HT-29 (cell line): Measurements from ENCODE around the gene C3AR1. TPM values are rescaled to one million over a fixed set of nuclear protein-coding genes. Genes with fewer than 3 reads are reported as not detected.
"Not testable (repeated sequence)": the region's sequence is repeated elsewhere in the genome, so short reads cannot be mapped to it uniquely, and the experiment has no call there.

ENCODE experiments used
- DNase-seq: peaks from one replicate; pipeline ENCODE4 v3.0.0-alpha.2; 2015; ENCODE audit warnings: low spot score
- total RNA-seq: library from RNA; depleted of rRNA; stranded (reverse); fragments of >200 nt; shearing (Covaris generic); gene quantifications from 2 replicates; pipeline ENCODE4 v1.2.3, GENCODE V29; 2014; rRNA removed

Gene C3AR1
- not detected in 2 replicates for total RNA-seq

DNA sequence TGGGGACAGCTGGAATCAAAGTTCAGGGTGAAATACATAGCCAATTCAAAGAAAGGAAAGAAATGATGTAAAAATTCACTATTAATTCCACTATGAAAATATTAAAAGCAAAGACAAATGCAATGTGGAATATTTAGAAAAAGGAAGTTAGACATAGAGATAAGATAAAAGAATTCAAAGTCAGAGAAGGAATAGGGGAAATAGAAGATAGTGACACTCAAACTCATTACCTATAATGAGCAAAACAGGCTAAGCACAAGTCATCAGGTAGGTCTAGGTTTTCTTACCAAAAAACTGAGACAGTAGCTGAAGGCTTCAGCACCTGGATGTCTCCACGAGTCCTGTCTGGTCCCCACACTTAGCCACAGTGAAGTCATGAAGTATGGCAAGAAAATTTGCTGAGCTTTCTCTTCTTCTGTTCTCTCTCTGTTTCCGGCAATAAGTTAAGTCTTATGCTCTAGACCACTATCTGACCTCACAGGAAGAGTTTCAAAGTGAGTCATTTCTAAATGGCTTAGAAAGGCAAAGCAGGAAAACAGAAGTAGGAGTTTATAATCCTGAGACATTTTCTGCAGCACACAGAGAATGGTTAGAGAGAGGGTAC is at the start of gene C3AR1:
TSS of gene C3AR1 (minus strand) at position 369 of the 604 bp plus-strand sequence. CDS start 6,174 bp downstream, outside the sequence.
- no peak for DNase-seq

DNA sequence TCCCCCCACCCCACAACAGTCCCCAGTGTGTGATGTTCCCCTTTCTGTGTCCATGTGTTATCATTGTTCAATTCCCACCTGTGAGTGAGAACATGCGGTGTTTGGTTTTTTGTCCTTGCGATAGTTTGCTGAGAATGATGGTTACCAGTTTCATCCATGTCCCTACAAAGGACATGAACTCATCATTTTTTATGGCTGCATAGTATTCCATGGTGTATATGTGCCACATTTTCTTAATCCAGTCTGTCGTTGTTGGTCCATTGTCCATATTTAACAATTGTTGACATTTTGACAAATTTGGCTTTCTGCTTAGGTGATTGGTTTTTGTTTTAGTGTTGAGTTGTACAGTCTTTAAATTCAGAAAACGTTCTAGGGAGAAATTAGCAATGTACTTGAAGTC is 47.0 kb upstream of the C3AR1 start:
- DNase-seq: not testable (repeated sequence)

DNA sequence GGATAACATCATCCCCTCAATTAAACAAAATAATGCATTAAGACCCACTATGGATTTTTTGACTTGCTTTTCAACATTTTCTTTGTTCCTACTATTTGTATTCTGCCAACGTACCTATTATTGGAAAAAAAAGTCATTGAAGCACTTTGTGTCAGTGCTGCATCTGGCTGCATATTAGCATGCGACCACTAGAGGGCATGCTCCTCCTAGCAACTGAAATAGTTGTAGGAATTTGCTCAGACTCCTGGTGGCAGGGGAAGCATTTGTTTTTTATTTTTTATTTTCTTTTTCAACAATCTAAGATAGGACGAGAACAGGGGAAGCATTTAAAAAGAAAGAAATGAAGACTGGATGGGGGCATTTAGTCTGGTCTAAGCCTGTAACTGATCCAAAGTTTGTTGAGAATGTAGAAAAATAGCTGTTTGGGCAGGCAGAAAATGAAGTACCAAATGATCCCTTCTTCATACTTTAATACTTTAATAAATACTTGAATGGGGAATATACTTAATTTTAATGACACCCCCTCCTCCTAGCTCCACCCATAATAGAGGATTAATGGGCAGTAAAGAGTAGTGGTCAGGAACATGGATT is 42.7 kb upstream of the C3AR1 start:
- DNase-seq: peak; percentile 79

DNA sequence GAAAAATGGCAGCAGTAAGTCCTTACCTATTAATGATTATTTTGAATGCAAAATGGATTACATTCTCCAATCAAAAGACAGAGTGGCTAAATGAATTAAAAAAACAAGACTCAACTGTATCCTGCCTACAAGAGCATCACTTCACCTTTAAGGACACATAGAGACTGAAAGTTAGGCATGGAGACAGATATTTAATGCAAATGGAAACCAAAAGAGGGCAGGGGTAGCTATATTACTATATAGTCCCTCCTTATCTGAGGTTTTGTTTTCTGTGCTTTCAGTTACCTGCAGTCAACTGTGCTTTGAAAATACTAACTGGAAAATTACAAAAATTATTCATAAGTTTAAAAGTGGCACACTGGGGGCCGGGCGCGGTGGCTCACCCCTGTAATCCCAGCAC is 33.1 kb upstream of the C3AR1 start:
- no peak for DNase-seq

DNA sequence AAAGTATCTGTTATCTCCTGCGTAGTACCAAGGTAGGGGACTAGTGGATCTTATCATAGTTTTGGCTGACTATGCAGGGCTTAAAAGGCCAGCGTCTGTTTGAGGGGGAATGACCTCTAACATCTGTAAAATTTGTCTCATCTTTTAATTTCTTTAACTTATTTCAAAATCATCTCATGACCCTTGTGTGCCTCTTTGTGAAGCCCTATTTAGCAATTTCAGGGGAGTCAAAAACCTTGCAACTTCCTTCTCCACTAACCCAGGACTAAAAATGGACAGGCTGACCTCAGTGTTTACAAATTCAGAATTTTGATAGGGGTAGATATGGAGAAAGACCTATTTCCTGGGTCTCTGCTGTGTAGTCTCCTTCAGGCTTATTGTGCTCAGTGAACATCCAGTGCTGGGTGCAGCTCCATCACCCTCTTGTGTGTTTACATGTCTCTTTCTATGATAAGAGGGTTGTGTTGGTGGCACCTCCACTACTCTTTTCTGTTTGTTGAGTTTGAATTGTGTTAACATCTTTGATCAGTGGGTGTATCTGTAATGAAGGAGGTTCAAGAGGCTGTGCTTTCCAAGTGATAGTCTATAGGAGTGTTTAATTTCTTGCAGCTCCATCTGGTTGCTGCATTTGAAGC is 30.2 kb upstream of the C3AR1 start:
- no peak for DNase-seq

DNA sequence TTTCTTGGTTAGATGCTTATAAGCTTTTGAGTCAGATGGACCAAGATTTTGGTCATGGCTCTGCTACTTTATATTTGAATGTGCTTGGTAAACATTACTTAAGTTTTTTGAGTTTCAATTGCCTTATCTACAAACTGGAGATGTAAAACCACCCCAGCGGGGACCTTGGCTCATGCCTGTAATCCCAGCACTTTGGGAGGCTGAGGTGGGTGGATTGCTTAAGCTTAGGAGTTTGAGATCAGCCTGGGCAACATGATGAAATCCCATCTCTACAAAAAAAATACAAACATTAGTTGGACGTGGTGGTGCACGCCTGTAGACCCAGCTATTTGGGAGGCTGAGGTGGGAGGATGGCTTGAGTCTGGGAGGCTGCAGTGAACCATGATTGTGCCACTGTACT is 27.1 kb upstream of the C3AR1 start:
- DNase-seq: no peak

DNA sequence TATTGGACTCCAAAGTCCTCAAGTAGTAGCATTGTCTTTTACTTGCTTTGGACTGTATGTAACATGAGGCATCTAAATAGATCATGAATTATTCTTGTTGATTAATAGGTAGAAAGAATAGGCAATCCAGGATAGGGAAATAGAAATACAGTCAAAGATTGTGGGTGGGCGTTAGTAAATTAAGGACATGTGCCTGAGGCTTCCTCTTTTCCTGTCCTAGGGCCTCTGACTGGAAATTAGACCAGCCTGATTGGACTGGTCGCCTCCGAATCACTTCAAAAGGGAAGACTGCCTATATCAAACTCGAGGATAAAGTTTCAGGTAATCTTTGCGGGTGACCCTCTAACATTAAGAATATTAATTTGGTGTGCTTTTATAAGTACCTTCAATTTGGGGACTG is 23.6 kb upstream of the C3AR1 start:
- DNase-seq: no peak

DNA sequence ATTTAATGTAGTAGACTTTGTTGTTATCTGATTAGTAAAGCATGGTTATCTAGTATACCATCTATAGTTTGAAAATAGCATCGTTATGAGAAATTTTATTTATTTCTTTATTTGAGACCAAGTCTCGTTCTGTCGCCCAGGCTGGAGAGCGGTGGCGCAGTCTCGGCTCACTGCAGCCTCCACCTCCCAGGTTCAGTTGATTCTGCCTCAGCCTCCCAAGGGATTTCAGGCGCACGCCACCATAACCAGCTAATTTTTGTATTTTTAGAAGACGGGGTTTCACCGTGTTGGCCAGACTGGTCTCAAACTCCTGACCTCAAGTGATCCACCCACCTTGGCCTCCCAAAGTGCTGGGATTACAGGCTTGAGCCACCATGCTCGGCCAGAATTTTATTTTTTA is 23.1 kb upstream of the C3AR1 start:
- not testable (repeated sequence) for DNase-seq

DNA sequence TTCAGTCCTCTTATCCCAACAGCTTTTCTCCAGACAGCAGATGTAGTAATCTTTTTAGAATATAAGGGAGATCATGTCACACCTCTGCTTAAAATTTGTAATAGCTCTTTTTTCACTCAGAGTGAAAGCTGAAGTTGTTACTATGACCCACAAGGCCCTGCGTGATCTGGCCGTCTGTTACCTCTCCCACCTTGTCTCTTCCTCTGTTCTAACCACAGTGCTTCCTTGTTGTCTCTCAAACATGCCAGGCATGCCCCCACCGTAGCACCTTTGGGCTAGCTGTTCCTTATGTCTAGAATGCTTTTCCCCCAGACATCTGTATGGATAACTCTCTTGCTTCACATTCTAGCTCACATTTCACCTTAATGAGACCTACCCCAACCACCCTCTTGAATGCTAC is 22.4 kb upstream of the C3AR1 start:
- no peak for DNase-seq

DNA sequence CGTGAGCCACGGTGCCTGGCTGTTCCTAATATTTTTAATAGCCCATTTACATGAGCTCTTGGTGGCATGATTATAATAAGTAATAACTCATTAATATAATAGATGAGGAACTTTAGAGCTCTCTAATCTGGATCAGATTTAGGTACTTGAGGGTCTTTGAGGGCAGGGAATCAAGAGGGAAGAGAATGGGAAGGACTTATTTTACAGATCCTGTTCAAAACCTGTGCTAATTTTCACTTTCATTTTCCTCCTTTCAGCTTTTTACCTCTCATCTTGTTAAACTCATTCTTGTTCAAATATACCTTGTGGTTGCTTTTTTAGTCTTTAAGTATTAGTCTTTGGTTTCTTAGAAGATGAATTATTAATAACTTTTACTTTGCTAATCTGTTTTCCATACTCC is 21.5 kb upstream of the C3AR1 start:
- DNase-seq: no peak

DNA sequence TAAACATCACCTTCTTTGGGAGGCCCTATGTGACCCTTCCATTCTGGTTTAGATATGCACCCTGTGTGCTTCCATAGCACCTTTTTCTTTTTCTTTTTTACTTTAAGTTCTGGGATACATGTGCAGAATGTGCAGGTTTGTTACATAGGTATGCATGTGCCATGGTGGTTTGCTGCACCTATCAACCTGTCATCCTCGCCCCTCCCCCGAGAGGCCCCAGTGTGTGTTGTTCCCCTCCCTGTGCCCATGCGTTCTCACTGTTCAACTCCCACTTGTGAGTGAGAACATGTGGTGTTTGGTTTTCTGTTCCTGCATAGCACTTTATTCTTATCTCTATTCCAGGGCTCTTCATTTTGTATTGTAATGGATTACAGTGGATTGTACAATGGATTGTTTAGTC is 18.2 kb upstream of the C3AR1 start:
- DNase-seq: not testable (repeated sequence)

DNA sequence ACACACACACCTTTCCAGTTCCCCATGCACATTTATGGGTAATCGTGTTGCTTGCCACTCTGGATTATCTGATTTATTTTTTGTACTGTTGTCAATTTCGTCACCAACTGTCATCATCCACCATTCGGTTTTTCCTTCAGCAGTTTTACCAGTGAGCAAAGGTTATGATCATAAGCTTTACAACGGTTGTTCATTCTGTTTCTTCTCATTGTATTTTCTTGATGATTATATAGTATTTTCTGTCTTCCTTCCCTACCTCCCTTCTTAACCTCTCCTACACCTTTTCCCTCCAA is 16.6 kb upstream of the C3AR1 start:
- peak; percentile 2 for DNase-seq

DNA sequence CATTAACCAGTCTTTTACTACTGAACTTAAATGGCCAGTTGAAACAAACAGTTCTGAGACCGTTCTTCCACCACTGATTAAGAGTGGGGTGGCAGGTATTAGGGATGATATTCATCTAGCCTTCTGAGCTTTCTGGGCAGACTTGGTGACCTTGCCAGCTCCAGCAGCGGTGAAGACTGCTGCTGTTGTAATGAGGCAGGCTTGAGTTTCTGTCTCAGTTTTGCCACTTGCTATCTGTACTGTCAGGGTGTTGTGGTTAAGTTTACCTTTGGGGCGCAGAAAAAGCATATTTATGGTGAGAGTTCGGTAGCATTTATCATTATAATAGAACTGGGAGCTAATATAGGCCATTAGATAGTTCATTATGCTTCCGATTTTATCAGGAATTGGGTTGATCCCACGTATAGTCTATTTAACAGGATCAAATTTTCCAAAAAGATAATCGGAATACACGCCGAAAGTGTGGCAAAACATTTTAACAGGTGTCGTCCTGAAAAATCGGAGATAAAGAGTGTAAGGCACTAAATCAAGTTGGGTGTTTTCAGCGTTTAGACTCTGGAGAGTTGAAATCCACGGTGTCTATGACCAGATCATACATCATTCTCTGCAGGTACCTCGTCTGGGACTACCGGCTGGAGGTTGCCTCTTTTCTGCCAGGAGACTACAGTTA is 15.2 kb upstream of the C3AR1 start:
- DNase-seq: peak; percentile 36

DNA sequence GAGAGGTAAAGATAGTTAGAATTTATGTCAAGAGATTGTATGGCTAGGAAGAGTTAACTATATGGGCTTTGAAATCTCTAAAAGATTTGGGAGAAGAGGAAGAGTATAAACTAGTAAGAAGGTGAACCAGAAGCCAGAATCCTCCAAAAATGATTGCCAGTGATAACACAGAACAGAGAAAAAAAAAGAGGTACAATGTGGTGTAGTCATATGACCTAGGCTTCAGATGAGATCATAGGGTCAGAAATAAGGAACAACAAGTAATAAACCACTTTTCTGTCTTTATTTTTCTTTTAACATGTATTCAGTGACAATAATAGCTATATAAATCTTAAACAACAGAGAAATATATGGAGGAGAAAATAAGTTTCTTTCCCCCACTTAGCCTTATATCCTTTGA is 14.0 kb upstream of the C3AR1 start:
- DNase-seq: no peak

DNA sequence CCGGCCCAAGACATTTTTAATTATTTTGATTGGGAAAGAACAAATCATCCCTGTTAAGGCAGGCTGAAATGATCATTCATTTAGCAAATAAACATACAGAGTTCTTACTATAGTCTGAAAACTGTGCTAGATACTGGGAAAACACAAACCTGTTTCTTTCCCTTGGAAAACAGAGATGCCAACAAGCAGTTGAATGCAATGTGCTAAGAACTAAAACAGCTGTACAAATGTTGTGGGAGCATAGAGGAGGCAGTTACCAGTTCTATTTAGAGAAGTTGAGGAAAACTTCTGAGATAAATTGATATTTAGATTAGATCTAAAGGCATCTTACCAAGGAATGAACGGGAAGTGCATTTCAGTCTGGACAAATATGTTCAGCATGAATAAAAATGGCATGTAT is 12.8 kb upstream of the C3AR1 start:
- DNase-seq: no peak

DNA sequence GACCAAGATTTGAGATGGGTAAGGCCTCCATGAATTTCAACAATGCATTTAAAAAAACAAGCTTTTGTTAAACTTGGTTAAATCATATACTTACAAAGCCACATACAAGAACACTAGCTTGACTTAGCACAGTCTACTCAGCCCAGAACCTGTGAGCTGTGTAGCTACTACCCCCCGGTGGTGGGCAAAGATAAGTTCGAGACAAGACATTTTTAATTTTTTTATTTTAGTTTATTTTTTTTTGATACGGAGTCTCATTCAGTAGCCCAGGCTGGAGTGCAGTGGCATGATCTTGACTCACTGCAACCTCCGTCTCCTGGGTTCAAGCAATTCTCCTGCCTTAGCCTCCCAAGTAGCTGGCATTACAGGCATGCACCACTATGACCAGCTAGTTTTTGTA is 12.2 kb upstream of the C3AR1 start:
- no peak for DNase-seq

DNA sequence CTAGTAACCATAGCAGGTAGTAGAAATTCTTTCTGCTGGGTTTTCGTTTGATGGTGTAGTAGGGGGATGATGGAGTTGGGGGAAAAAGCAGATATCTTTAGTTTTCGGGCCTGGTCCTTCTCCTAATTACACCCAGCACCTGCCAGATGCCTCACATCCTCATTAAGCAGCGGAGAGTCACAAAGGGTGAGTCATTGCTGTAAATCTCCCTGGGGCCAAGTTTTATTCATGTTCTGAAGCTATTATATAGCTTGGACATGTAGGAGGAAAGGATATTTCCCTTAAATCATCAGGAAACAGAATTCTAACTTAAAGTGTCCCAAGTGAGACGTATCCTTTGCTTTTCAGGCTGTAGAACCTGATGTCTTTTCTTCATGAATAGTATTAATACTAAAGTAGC is 11.0 kb upstream of the C3AR1 start:
- no peak for DNase-seq

DNA sequence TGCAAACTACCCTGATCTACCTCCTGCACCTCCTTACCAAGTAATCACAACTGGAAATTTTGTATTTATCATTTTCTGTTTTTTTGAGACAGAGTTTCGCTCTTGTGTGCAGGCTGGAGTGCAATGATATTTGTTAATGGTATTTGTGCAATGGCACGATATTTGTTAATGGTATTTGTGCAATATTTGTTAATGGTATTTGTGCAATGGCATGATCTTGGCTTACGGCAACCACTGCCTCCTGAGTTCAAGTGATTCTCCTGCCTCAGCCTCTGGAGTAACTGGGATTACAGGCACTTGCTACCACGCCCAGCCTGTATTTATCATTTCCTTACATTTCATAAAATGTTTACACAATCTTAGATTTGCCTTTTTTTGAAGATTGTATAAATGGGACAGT is 10.2 kb upstream of the C3AR1 start:
- DNase-seq: no peak

DNA sequence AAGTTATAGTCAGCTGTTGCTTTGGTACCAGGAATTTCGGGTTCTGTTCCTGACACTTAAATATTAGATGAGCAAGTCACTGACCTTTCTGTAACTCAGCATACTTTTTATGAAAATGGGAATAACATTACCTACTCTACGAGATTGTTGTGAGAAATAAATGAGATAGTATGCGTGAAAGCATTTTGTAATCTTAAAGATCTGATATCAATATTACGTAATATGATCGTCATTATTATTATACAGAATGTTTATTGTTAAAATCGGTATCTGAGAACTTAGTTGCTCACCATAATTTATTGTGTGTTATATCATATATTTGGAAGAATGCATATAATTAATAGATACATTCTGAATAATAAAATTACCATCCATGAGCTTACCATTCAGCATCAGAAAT is 9.8 kb upstream of the C3AR1 start:
- no peak for DNase-seq

DNA sequence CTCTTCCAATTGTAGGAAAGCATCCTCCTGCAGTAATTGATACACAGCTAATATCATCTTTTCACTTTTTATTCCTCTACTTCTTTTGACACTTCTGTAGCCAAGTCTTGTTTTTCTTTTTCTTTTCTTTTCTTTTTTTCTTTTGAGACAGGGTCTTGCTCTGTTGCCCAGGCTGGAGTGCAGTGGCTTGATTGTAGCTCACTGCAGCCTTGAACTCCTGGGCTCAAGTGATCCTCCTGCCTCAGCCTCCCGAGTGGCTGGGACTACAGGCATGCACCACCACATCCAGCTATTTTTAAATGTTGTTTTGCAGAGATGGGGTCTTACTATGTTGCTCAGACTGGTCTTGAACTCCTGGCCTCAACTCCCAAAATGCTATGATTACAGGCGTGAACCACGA is 5.7 kb upstream of the C3AR1 start:
- DNase-seq: not testable (repeated sequence)

DNA sequence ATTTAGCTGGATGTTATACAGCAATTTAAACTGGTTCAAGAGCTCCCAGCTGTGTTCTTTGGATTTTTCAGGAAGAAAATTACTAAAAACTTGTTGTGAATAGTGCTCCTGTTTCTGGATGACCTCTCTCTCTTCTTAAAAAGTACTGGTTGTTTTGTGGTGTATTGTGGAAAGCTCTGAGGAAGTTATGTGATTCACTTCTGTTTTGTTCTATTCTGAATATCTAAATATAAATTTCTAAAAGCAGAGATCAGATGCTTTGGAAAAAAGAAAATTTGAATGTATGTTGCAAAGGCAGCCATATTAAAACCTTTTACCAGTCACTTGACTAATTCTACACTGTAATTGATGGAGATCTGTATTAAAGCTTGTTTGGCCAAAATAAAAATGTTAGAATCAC is 3.4 kb upstream of the C3AR1 start:
- DNase-seq: no peak

DNA sequence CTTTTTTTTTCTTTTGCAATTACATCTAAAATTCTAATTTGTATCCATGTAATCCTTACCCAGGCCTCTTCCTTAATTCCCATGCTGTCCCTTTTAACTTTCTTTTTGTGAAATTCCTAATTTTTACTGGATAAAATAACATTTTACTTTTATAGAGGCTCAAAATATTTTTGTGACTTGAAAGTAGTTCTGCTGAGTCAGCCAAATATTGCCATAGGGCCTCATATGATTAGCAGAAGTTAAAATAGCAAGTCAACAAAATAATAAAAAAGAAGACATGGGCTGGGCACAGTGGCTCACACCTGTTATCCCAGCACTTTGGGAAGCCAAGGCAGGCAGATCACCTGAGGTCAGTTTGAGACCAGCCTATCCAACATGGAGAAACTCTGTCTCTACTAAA is 2.0 kb downstream of the C3AR1 start:
- DNase-seq: no peak

DNA sequence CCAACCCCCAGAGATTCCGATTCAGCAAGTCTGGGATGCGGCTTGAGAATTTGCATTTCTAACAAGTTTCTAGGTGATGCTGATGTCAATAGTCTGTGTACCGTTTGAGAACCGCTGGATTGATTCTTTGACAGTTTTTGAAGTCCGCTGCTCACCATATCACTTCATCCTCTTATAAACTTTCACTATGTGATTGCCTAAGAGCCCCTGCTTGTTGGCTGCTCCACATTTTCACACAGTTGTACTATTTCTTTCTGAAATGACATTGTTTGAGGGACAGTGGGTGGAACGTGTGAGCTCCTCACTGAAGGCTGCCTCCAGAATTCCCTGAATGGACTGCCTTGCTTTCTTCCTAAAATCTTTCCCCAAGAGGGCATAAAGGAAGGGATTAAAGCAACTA is 7.7 kb downstream of the C3AR1 start:
- no peak for DNase-seq
